Heart left ventricle (tissue), 16 donors: ENCODE measurements around the gene IHH. TPM values are rescaled to one million over a fixed set of nuclear protein-coding genes. Genes with fewer than 3 reads are reported as not detected.
A peak's percentile ranks its signal among the peaks of the same experiment; 100 is the strongest.

Experiments
- ATAC-seq, 4 donors: fragments of 200-7000 bp; cut with Tn5 transposase; one replicate each; pipeline ENCODE4 v1.9.1; 2020 to 2022; ENCODE audit warnings: moderate library complexity in 4 of 4, mild to moderate bottlenecking in 3 of 4, moderate number of reproducible peaks in 1 of 4
- DNase-seq, 5 donors: peaks; one replicate each; pipeline ENCODE4 v3.0.0-alpha.2; 2020
- H3K27ac ChIP-seq, 12 donors: fragments of 200-600 bp; sonication (generic) in 4 of 12; one replicate each; pipeline versions ENCODE4 v1.5.0 to v1.8.0; 2016 to 2022; ENCODE audit warnings: mild to moderate bottlenecking in 2 of 12
- H3K27me3 ChIP-seq, 9 donors: fragments of 200-600 bp; sonication (generic) in 2 of 9; one replicate each; pipeline versions ENCODE4 v1.5.1 to v1.8.0; 2016 to 2022; ENCODE audit warnings: mild to moderate bottlenecking in 3 of 9
- H3K36me3 ChIP-seq, 9 donors: fragments of 200-600 bp; sonication (generic) in 2 of 9; one replicate each; pipeline versions ENCODE4 v1.5.0 to v1.8.0; 2018 to 2022; ENCODE audit warnings: mild to moderate bottlenecking in 2 of 9
- H3K4me1 ChIP-seq, 12 donors: fragments of 200-600 bp; sonication (generic) in 4 of 12; one replicate each; pipeline versions ENCODE4 v1.5.0 to v1.8.0; 2016 to 2022; ENCODE audit warnings: mild to moderate bottlenecking in 3 of 12
- H3K4me3 ChIP-seq, 12 donors: fragments of 200-600 bp; sonication (generic) in 4 of 12; one replicate each; pipeline versions ENCODE4 v1.5.0 to v1.8.0; 2017 to 2022; ENCODE audit warnings: mild to moderate bottlenecking in 9 of 12, moderate library complexity in 4 of 12
- H3K9me3 ChIP-seq, 12 donors: fragments of 200-600 bp; sonication (generic) in 4 of 12; one replicate each; pipeline versions ENCODE4 v1.5.0 to v1.8.0; 2016 to 2022; ENCODE audit warnings: mild to moderate bottlenecking in 1 of 12
- CTCF ChIP-seq, 12 donors: fragments of 200-600 bp; sonication (generic) in 4 of 12; IDR thresholded peaks; one replicate each; pipeline versions ENCODE4 v1.5.0 to v1.8.0; 2018 to 2022; ENCODE audit warnings: antibody characterized with exemption in 12 of 12, mild to moderate bottlenecking in 5 of 12
- POLR2A ChIP-seq, 2 donors: fragments of 450-650 bp; IDR thresholded peaks; one replicate each; pipeline ENCODE4 v1.6.1; 2017; ENCODE audit warnings: antibody characterized with exemption in 2 of 2, mild to moderate bottlenecking in 2 of 2, moderate library complexity in 2 of 2
- WGBS, 4 donors: extraction: QIAGEN DNeasy Blood & Tissue Kit in 2 of 4; methylation state at CpG; one replicate each; pipeline versions ENCODE4 v1.1.5 to v1.1.7; 2013 to 2018; 5-methylcytosine and 5-hydroxymethylcytosine counted together
- intact Hi-C, 10 donors: fragments of 100-400 bp; cut with DNase I; formaldehyde crosslinking; loops; one replicate each; pipeline versions ENCODE4 v1.11.1 to v1.14.2; 2022
- long read RNA-seq, 3 donors: library from polyadenylated mRNA; unstranded; transcript quantifications; one replicate each; pipeline ENCODE4 v2.0.0, GENCODE V29; 2020 to 2021
- polyA plus RNA-seq, 2 donors: library from polyadenylated mRNA; stranded (reverse); fragments of 200-250 nt; gene quantifications; one replicate each; pipeline ENCODE4 v1.2.3, GENCODE V29; 2013
- total RNA-seq, 9 donors: library from RNA; depleted of rRNA in 2 of 9; stranded (reverse); fragments of >200 nt in 2 of 9; fragmentation: NEBNext Ultra II Directional in 3 of 9; extraction: Animal tissue kit (Norgen Biotek cat#: 25700) in 3 of 9; gene quantifications; one replicate each; pipeline versions ENCODE4 v1.1.0 to v1.2.4, GENCODE V29; 2016 to 2023
- donor health status: ischemic (EF 13 %, LVEDD 7.1; RV severe dilation, severe dysfunction).
- donor health status: healthy with polysubstance abuse.
- donor health status: DM: no; HTN: yes; CAD: no.
- donor health status: DM: no; HTN: no; CAD: no.
- donor health status: ischemic (EF 25% LVEDD 6.9; RV normal size, moderate dysfunction).
- donor health status: ischemic (EF 25% LVEDD 5.7; RV mildly dilated, moderate dysfunction).
- donor health status: healthy.
- donor health status: DM: yes; HTN: yes; CAD: no.
- donor health status: ischemic (EF 35%, LVEDD 5.7; RV mildly dilated, moderate dysfunction).
- donor health status: nonischemic (EF 11% LVEDD 7.7; RV severe dilation, severe dysfunction).
- donor health status: DM: yes; HTN: yes; CAD: no.
- donor health status: PGD.
- donor health status: ischemic (EF 29% LVEDD 5.4; RV normal size, mild dysfunction).
- donor health status: nonischemic (EF 23%, LVEDD 6.1; RV moderate dilation, normal function).

Gene IHH
- not detected for total RNA-seq
- not detected for polyA plus RNA-seq
- long read RNA-seq, donor 1 = 0 reads
- long read RNA-seq, donor 2 = 0 reads
- long read RNA-seq, donor 3 = 0 reads

GRCh38 chr2:219060821-219061791 is at the start of gene IHH:
Gene IHH, minus strand, starts transcription at chr2:219060921. Its CDS starts 454 bp downstream, at chr2:219060467.
- DNase-seq = no peak
- peaks cover 54 to 79% (median 67%) of the 10 kb centered on the region in 9 donors for H3K27me3 ChIP-seq
- H3K27ac ChIP-seq = no peak within 1 kb of the TSS
- no peaks in the 10 kb centered on the region for H3K36me3 ChIP-seq
- TF ChIP-seq POLR2A (IDR thresholded peaks at IDR 0.05) = no peak
- no peak for TF ChIP-seq CTCF (IDR thresholded peaks at IDR 0.05)
- H3K4me1 ChIP-seq = peaks cover 12 to 42% (median 33%) of the 10 kb centered on the region in 12 donors
- ATAC-seq = no peak
- WGBS, 4 donors = 2 to 14% (median 7%) methylated on average over 10 to 76 of the region's 76 CpGs
- H3K9me3 ChIP-seq = no peaks in the 10 kb centered on the region
- intact Hi-C loops = no loop called here
- peak within 1 kb of the TSS in 9 of 12 donors; percentile 7 to 41 (median 33) for H3K4me3 ChIP-seq

GRCh38 chr2:219109471-219109870 is 48.8 kb upstream of the IHH start:
- Histone ChIP-seq H3K9me3 (no peaks in the 10 kb centered on the region), H3K4me3 (no peak overlapping the region), H3K27ac (peak overlapping the region in 1 of 12 donors; percentile 42), H3K4me1 (peaks cover 0 to 31% (median 8%) of the 10 kb centered on the region in 12 donors), H3K27me3 (no peaks in the 10 kb centered on the region), H3K36me3 (no peaks in the 10 kb centered on the region)
- no peak for TF ChIP-seq POLR2A (IDR thresholded peaks at IDR 0.05)
- no peak for TF ChIP-seq CTCF (IDR thresholded peaks at IDR 0.05)
- peak in 2 of 4 donors; percentile 34 to 57 for ATAC-seq
- DNase-seq = no peak
- WGBS, 4 donors = 63 to 78% (median 67%) methylated on average over 3 of the region's 3 CpGs
- intact Hi-C loops = no loop called here

- no peak for TF ChIP-seq CTCF (IDR thresholded peaks at IDR 0.05)
- no peak for TF ChIP-seq POLR2A (IDR thresholded peaks at IDR 0.05)
- no peaks in the 10 kb centered on the region for H3K9me3 ChIP-seq
- H3K27ac ChIP-seq = no peak overlapping the region
- H3K36me3 ChIP-seq = no peaks in the 10 kb centered on the region
- H3K4me3 ChIP-seq = peak overlapping the region in 1 of 12 donors; percentile 16
- DNase-seq = peak in 4 of 5 donors; percentile 13 to 59 (median 33)
- intact Hi-C loops = no loop called here
- H3K4me1 ChIP-seq = peaks cover 0 to 31% (median 8%) of the 10 kb centered on the region in 12 donors
- 18 to 22% (median 20%) methylated on average over 8 of the region's 8 CpGs for WGBS, 4 donors
- no peaks in the 10 kb centered on the region for H3K27me3 ChIP-seq
- ATAC-seq = peak; percentile 64 to 87 (median 75)
Measured at GRCh38 chr2:219107758-219108157, 47.0 kb upstream of the IHH start.

- ATAC-seq (no peak), DNase-seq (no peak)
- 86 to 90% (median 88%) methylated on average over 3 of the region's 3 CpGs for WGBS, 4 donors
- H3K9me3 ChIP-seq = no peaks in the 10 kb centered on the region
- H3K4me1 ChIP-seq = peaks cover 0 to 31% (median 8%) of the 10 kb centered on the region in 12 donors
- no peak for TF ChIP-seq CTCF (IDR thresholded peaks at IDR 0.05)
- no peak for TF ChIP-seq POLR2A (IDR thresholded peaks at IDR 0.05)
- no peaks in the 10 kb centered on the region for H3K27me3 ChIP-seq
- H3K27ac ChIP-seq = no peak overlapping the region
- no peak overlapping the region for H3K4me3 ChIP-seq
- no peaks in the 10 kb centered on the region for H3K36me3 ChIP-seq
- intact Hi-C loops = no loop called here
Measured at GRCh38 chr2:219106251-219106650, 45.5 kb upstream of the IHH start.
